ENCODE results near the gene NAA60.
A peak's percentile ranks its signal among the peaks of the same experiment; 100 is the strongest.
"Not testable (repeated sequence)": the region's sequence is repeated elsewhere in the genome, so short reads cannot be mapped to it uniquely, and the experiment has no call there.

Gene NAA60

GRCh38 chr16:3527216-3527829, 83.8 kb downstream of the NAA60 start:
- not testable (repeated sequence) for H3K27ac ChIP-seq
- peak; percentile 58 for TF ChIP-seq CTCF (conservative IDR thresholded peaks at IDR 0.05)

GRCh38 chr16:3528406-3528805, 84.9 kb downstream of the NAA60 start:
- TF ChIP-seq CTCF (conservative IDR thresholded peaks at IDR 0.05), result no peak
- H3K27ac ChIP-seq, result no peak overlapping the region

GRCh38 chr16:3529175-3529574, 85.7 kb downstream of the NAA60 start:
- H3K27ac ChIP-seq, result no peak overlapping the region
- TF ChIP-seq CTCF (conservative IDR thresholded peaks at IDR 0.05), result no peak

- H3K27ac ChIP-seq, result no peak overlapping the region
- no peak for TF ChIP-seq CTCF (conservative IDR thresholded peaks at IDR 0.05)
Measured at GRCh38 chr16:3530371-3530914, 87.0 kb downstream of the NAA60 start.

- H3K27ac ChIP-seq, result no peak overlapping the region
- TF ChIP-seq CTCF (conservative IDR thresholded peaks at IDR 0.05), result no peak
Measured at GRCh38 chr16:3532741-3533140, 89.3 kb downstream of the NAA60 start.

- H3K27ac ChIP-seq, result no peak overlapping the region
- no peak for TF ChIP-seq CTCF (conservative IDR thresholded peaks at IDR 0.05)
Measured at GRCh38 chr16:3534126-3534525, 90.6 kb downstream of the NAA60 start.

- TF ChIP-seq CTCF (conservative IDR thresholded peaks at IDR 0.05), result no peak
- no peak overlapping the region for H3K27ac ChIP-seq
Measured at GRCh38 chr16:3536271-3536731, 92.8 kb downstream of the NAA60 start.
